Liver (tissue), 9 donors: ENCODE results near the gene SOX5. TPM values are rescaled to one million over a fixed set of nuclear protein-coding genes. Genes with fewer than 3 reads are reported as not detected.

Experiments
- DNase-seq: peaks from one replicate; pipeline ENCODE4 v3.0.0-alpha.2; 2017; ENCODE audit warnings: low spot score
- H3K27ac ChIP-seq, 2 donors: one replicate each; pipeline ENCODE4 v1.7.0; 2013; ENCODE audit warnings: inconsistent platforms in 2 of 2, low read length in 2 of 2, control low read depth in 1 of 2, low read depth in 1 of 2, mild to moderate bottlenecking in 1 of 2
- H3K27me3 ChIP-seq, 4 donors: one replicate each; pipeline versions ENCODE4 v1.6.1 to v1.7.0; 2013; ENCODE audit warnings: low read length in 3 of 4, inconsistent platforms in 1 of 4, mild to moderate bottlenecking in 1 of 4, moderate library complexity in 1 of 4; ENCODE audit not compliant: control insufficient read depth in 4 of 4, insufficient read depth in 4 of 4
- H3K36me3 ChIP-seq, 4 donors: one replicate each; pipeline versions ENCODE4 v1.6.1 to v1.7.0; 2013; ENCODE audit warnings: low read length in 3 of 4, mild to moderate bottlenecking in 3 of 4, low read depth in 1 of 4, moderate library complexity in 1 of 4; ENCODE audit not compliant: control insufficient read depth in 4 of 4, insufficient read depth in 3 of 4
- H3K4me1 ChIP-seq, 4 donors: one replicate each; pipeline versions ENCODE4 v1.6.1 to v1.7.0; 2013; ENCODE audit warnings: low read length in 3 of 4, mild to moderate bottlenecking in 3 of 4, moderate library complexity in 1 of 4; ENCODE audit not compliant: control insufficient read depth in 4 of 4, insufficient read depth in 4 of 4
- H3K4me3 ChIP-seq, 3 donors: one replicate each; pipeline versions ENCODE4 v1.6.1 to v1.7.0; 2013; ENCODE audit warnings: low read length in 3 of 3, control low read depth in 1 of 3, low read depth in 1 of 3, mild to moderate bottlenecking in 1 of 3
- H3K9ac ChIP-seq, 2 donors: one replicate each; pipeline ENCODE4 v1.7.0; 2013; ENCODE audit warnings: low read length in 2 of 2, mild to moderate bottlenecking in 2 of 2, moderate library complexity in 2 of 2, control low read depth in 1 of 2, low read depth in 1 of 2
- H3K9me3 ChIP-seq, 4 donors: one replicate each; pipeline versions ENCODE4 v1.6.1 to v1.7.0; 2013; ENCODE audit warnings: low read length in 3 of 4; ENCODE audit not compliant: control insufficient read depth in 4 of 4
- EGR1 ChIP-seq, 2 donors: IDR thresholded peaks; 2 replicates each; pipeline ENCODE4 v1.6.1; 2016 to 2018; ENCODE audit warnings: antibody characterized with exemption in 2 of 2, low read depth in 2 of 2
- FOXA1 ChIP-seq: IDR thresholded peaks from 2 replicates; pipeline ENCODE4 v1.6.1; 2016; ENCODE audit warnings: antibody characterized with exemption
- FOXA2 ChIP-seq: IDR thresholded peaks from 2 replicates; pipeline ENCODE4 v1.6.1; 2016; ENCODE audit warnings: antibody characterized with exemption
- GABPA ChIP-seq, 2 donors: IDR thresholded peaks in 1 of 2; conservative IDR thresholded peaks in 1 of 2; 2 replicates each; pipeline ENCODE4 v1.6.1; 2016; ENCODE audit warnings: antibody characterized with exemption in 2 of 2, mild to moderate bottlenecking in 1 of 2, moderate library complexity in 1 of 2
- HNF4A ChIP-seq, 2 donors: conservative IDR thresholded peaks; 2 replicates each; pipeline ENCODE4 v1.6.1; 2016; ENCODE audit warnings: antibody characterized with exemption in 2 of 2, mild to moderate bottlenecking in 2 of 2
- HNF4G ChIP-seq: IDR thresholded peaks from 2 replicates; pipeline ENCODE4 v1.6.1; 2016; ENCODE audit warnings: antibody characterized with exemption
- JUND ChIP-seq, 2 donors: IDR thresholded peaks; 2 replicates each; pipeline ENCODE4 v1.6.1; 2016; ENCODE audit warnings: antibody characterized with exemption in 2 of 2
- NR2F2 ChIP-seq: IDR thresholded peaks from 2 replicates; pipeline ENCODE4 v1.6.1; 2016; ENCODE audit warnings: antibody characterized with exemption
- RAD21 ChIP-seq, 2 donors: IDR thresholded peaks; 2 replicates each; pipeline ENCODE4 v1.6.1; 2016; ENCODE audit warnings: antibody characterized with exemption in 2 of 2, mild to moderate bottlenecking in 2 of 2
- RXRA ChIP-seq, 2 donors: IDR thresholded peaks; 2 replicates each; pipeline ENCODE4 v1.6.1; 2017 to 2018; ENCODE audit warnings: antibody characterized with exemption in 2 of 2, mild to moderate bottlenecking in 1 of 2
- SP1 ChIP-seq: IDR thresholded peaks from 2 replicates; pipeline ENCODE4 v1.6.1; 2018; ENCODE audit warnings: antibody characterized with exemption, mild to moderate bottlenecking
- TAF1 ChIP-seq: conservative IDR thresholded peaks from 2 replicates; pipeline ENCODE4 v1.6.1; 2016; ENCODE audit warnings: antibody characterized with exemption, mild to moderate bottlenecking
- YY1 ChIP-seq: IDR thresholded peaks from 2 replicates; pipeline ENCODE4 v1.6.1; 2016; ENCODE audit warnings: antibody characterized with exemption, mild to moderate bottlenecking
- WGBS: extraction: QIAGEN DNeasy Blood & Tissue Kit; methylation state at CpG from one replicate; pipeline ENCODE4 v1.1.7; 2013; 5-methylcytosine and 5-hydroxymethylcytosine counted together
- polyA plus RNA-seq, 2 donors: library from polyadenylated mRNA; stranded (reverse) in 1 of 2; unstranded in 1 of 2; fragments of 200-250 nt in 1 of 2; fragments of >200 nt in 1 of 2; fragmentation: Nextera tagmentation in 1 of 2; extraction: Ambion mirVana in 1 of 2; gene quantifications; one replicate each; pipeline versions ENCODE4 v1.2.1 to v1.2.3, GENCODE V29; 2013 to 2015
- total RNA-seq, 2 donors: library from RNA; depleted of rRNA; stranded (reverse); fragments of >200 nt; gene quantifications; one replicate each; pipeline ENCODE4 v1.2.3, GENCODE V29; 2014
- TF ChIP-seq, protein P1 (sequence below): IDR thresholded peaks from 2 replicates; pipeline ENCODE4 v1.6.1; 2016; ENCODE audit warnings: antibody characterized with exemption
- TF ChIP-seq, protein P2 (sequence below): IDR thresholded peaks from 2 replicates; pipeline ENCODE4 v1.6.1; 2016; ENCODE audit warnings: antibody characterized with exemption
- TF ChIP-seq, protein P3 (sequence below): IDR thresholded peaks from 2 replicates; pipeline ENCODE4 v1.6.1; 2016; ENCODE audit warnings: antibody characterized with exemption
- TF ChIP-seq, protein P4 (sequence below): IDR thresholded peaks from 2 replicates; pipeline ENCODE4 v1.6.1; 2016; ENCODE audit warnings: antibody characterized with exemption, mild to moderate bottlenecking
- TF ChIP-seq, protein P5 (sequence below): fragments of 150-350 bp; IDR thresholded peaks from 2 replicates; pipeline ENCODE4 v1.5.1; 2017; ENCODE audit warnings: improper control_type of control experiment, low read depth, low read length; ENCODE audit not compliant: missing input control
- donor health status: healthy.
- donor health status: healthy.
- donor health status: healthy.
- donor health status: healthy.
- donor health status: healthy.

Gene SOX5
- total and polyA plus RNA-seq, 4 donors: 2.3 to 42.4 (median 12.3) TPM

DNA sequence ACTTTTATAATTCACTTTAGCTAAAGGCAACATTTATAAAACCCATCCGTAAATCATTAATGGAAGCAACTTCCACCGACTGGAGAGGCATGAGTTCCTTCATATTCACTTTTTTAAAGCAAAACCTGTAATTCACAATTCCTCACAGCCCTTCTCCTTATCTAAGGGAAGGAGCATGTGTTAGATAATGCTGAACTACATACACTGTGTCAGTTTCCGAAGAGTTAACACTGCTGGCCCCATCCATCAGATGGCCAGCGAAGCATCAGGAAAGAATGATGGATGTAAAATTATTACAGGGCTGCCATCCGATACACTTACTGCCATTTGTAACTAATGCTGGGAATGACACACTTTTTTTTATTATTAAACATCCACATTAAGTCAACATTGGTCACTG, 392.8 kb downstream of the SOX5 start:
- Histone ChIP-seq H3K9me3 (no peaks in the 10 kb centered on the region), H3K4me1 (peaks cover 0 to 1% (median 0%) of the 10 kb centered on the region in 4 donors), H3K27me3 (no peaks in the 10 kb centered on the region), H3K9ac (no peak overlapping the region), H3K4me3 (no peak overlapping the region), H3K36me3 (peaks cover 0 to 14% (median 6%) of the 10 kb centered on the region in 4 donors), H3K27ac (no peak overlapping the region)
- DNase-seq: no peak
- TF ChIP-seq YY1 (no peak), JUND (IDR thresholded peaks at IDR 0.05) (no peak), FOXA2 (no peak), EGR1 (IDR thresholded peaks at IDR 0.05; ENCODE audit: low read depth in 2 of 2) (no peak), GABPA (IDR thresholded peaks at IDR 0.05 in 1 of 2, conservative IDR thresholded peaks at IDR 0.05 in 1 of 2) (no peak)
- TF ChIP-seq, protein P1, sequence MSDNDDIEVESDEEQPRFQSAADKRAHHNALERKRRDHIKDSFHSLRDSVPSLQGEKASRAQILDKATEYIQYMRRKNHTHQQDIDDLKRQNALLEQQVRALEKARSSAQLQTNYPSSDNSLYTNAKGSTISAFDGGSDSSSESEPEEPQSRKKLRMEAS: no peak
- TF ChIP-seq, protein P2, sequence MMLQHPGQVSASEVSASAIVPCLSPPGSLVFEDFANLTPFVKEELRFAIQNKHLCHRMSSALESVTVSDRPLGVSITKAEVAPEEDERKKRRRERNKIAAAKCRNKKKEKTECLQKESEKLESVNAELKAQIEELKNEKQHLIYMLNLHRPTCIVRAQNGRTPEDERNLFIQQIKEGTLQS: no peak
- TF ChIP-seq, protein P3, sequence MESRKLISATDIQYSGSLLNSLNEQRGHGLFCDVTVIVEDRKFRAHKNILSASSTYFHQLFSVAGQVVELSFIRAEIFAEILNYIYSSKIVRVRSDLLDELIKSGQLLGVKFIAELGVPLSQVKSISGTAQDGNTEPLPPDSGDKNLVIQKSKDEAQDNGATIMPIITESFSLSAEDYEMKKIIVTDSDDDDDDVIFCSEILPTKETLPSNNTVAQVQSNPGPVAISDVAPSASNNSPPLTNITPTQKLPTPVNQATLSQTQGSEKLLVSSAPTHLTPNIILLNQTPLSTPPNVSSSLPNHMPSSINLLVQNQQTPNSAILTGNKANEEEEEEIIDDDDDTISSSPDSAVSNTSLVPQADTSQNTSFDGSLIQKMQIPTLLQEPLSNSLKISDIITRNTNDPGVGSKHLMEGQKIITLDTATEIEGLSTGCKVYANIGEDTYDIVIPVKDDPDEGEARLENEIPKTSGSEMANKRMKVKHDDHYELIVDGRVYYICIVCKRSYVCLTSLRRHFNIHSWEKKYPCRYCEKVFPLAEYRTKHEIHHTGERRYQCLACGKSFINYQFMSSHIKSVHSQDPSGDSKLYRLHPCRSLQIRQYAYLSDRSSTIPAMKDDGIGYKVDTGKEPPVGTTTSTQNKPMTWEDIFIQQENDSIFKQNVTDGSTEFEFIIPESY: no peak
- 85% methylated on average over 5 of the region's 5 CpGs for WGBS

DNA sequence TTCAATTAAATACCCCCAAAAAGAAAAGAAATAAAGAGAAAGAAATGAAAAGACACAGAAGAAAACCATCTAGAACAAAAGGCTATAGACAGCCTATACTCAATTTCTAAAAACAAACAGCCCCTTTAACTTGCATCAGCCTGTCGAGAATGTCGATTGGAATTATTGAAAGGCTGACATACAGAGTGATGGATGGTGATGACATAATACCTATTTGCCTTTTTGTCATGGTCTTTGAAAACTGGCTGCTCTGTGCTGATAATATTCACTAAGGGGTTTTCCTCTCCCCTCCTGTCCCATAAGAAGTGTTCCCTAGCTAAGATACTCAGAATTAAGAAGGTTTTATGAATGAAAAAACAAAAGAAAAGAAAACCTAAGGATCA, 393.7 kb downstream of the SOX5 start:
- no peak overlapping the region for H3K9ac ChIP-seq
- peaks cover 0 to 14% (median 2%) of the 10 kb centered on the region in 4 donors for H3K36me3 ChIP-seq
- H3K4me1 ChIP-seq: peaks cover 0 to 1% (median 0%) of the 10 kb centered on the region in 4 donors
- WGBS: 81% methylated on average over 2 of the region's 2 CpGs
- TF ChIP-seq, protein P4, sequence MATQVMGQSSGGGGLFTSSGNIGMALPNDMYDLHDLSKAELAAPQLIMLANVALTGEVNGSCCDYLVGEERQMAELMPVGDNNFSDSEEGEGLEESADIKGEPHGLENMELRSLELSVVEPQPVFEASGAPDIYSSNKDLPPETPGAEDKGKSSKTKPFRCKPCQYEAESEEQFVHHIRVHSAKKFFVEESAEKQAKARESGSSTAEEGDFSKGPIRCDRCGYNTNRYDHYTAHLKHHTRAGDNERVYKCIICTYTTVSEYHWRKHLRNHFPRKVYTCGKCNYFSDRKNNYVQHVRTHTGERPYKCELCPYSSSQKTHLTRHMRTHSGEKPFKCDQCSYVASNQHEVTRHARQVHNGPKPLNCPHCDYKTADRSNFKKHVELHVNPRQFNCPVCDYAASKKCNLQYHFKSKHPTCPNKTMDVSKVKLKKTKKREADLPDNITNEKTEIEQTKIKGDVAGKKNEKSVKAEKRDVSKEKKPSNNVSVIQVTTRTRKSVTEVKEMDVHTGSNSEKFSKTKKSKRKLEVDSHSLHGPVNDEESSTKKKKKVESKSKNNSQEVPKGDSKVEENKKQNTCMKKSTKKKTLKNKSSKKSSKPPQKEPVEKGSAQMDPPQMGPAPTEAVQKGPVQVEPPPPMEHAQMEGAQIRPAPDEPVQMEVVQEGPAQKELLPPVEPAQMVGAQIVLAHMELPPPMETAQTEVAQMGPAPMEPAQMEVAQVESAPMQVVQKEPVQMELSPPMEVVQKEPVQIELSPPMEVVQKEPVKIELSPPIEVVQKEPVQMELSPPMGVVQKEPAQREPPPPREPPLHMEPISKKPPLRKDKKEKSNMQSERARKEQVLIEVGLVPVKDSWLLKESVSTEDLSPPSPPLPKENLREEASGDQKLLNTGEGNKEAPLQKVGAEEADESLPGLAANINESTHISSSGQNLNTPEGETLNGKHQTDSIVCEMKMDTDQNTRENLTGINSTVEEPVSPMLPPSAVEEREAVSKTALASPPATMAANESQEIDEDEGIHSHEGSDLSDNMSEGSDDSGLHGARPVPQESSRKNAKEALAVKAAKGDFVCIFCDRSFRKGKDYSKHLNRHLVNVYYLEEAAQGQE: no peak
- TF ChIP-seq JUND (IDR thresholded peaks at IDR 0.05) (no peak), TAF1 (no peak), HNF4G (no peak), RAD21 (IDR thresholded peaks at IDR 0.05) (no peak), GABPA (IDR thresholded peaks at IDR 0.05 in 1 of 2, conservative IDR thresholded peaks at IDR 0.05 in 1 of 2) (no peak), RXRA (IDR thresholded peaks at IDR 0.05) (no peak), FOXA1 (no peak), EGR1 (IDR thresholded peaks at IDR 0.05; ENCODE audit: low read depth in 2 of 2) (no peak), NR2F2 (no peak), YY1 (no peak), HNF4A (conservative IDR thresholded peaks at IDR 0.05) (no peak), FOXA2 (no peak), SP1 (no peak)
- TF ChIP-seq, protein P1: no peak
- TF ChIP-seq, protein P3: no peak
- TF ChIP-seq, protein P5, sequence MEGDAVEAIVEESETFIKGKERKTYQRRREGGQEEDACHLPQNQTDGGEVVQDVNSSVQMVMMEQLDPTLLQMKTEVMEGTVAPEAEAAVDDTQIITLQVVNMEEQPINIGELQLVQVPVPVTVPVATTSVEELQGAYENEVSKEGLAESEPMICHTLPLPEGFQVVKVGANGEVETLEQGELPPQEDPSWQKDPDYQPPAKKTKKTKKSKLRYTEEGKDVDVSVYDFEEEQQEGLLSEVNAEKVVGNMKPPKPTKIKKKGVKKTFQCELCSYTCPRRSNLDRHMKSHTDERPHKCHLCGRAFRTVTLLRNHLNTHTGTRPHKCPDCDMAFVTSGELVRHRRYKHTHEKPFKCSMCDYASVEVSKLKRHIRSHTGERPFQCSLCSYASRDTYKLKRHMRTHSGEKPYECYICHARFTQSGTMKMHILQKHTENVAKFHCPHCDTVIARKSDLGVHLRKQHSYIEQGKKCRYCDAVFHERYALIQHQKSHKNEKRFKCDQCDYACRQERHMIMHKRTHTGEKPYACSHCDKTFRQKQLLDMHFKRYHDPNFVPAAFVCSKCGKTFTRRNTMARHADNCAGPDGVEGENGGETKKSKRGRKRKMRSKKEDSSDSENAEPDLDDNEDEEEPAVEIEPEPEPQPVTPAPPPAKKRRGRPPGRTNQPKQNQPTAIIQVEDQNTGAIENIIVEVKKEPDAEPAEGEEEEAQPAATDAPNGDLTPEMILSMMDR: no peak
- TF ChIP-seq, protein P2: no peak
- H3K27ac ChIP-seq: no peak overlapping the region
- DNase-seq: no peak
- H3K4me3 ChIP-seq: no peak overlapping the region
- no peaks in the 10 kb centered on the region for H3K27me3 ChIP-seq
- no peaks in the 10 kb centered on the region for H3K9me3 ChIP-seq
